Fibroblast of skin of right quadriceps (primary cell): ENCODE data around the gene TRAF3IP1.
"Not testable (repeated sequence)": the region's sequence is repeated elsewhere in the genome, so short reads cannot be mapped to it uniquely, and the experiment has no call there.

Experiments used
- DNase-seq: peaks from one replicate; pipeline ENCODE4 v3.0.0-alpha.2; 2013

TRAF3IP1 gene

GRCh38 chr2:238288650-238289573 lies 31.4 kb upstream of the TRAF3IP1 start:
- peak; percentile 99 for DNase-seq

GRCh38 chr2:238289574-238289973 lies 30.7 kb upstream of the TRAF3IP1 start:
- no peak for DNase-seq

- no peak for DNase-seq
These were observed 30.2 kb upstream of the TRAF3IP1 start for GRCh38 chr2:238290091-238290509.

- no peak for DNase-seq
These were observed 29.4 kb upstream of the TRAF3IP1 start for GRCh38 chr2:238290715-238291549.

GRCh38 chr2:238291550-238292281 lies 28.6 kb upstream of the TRAF3IP1 start:
- no peak for DNase-seq

GRCh38 chr2:238294046-238294392 lies 26.3 kb upstream of the TRAF3IP1 start:
- DNase-seq = no peak

GRCh38 chr2:238294393-238295143 lies 25.8 kb upstream of the TRAF3IP1 start:
- no peak for DNase-seq

- DNase-seq = no peak
These were observed 24.9 kb upstream of the TRAF3IP1 start for GRCh38 chr2:238295144-238296112.

GRCh38 chr2:238296638-238297457 lies 23.5 kb upstream of the TRAF3IP1 start:
- no peak for DNase-seq

- no peak for DNase-seq
These were observed 20.5 kb upstream of the TRAF3IP1 start for GRCh38 chr2:238299803-238300202.

GRCh38 chr2:238302087-238302486 lies 18.2 kb upstream of the TRAF3IP1 start:
- DNase-seq = no peak

- DNase-seq = no peak
These were observed 17.6 kb upstream of the TRAF3IP1 start for GRCh38 chr2:238302751-238303150.

GRCh38 chr2:238304116-238304515 lies 16.2 kb upstream of the TRAF3IP1 start:
- DNase-seq = no peak

- DNase-seq = no peak
These were observed 15.0 kb upstream of the TRAF3IP1 start for GRCh38 chr2:238305092-238305862.

GRCh38 chr2:238305965-238306671 lies 14.2 kb upstream of the TRAF3IP1 start:
- no peak for DNase-seq

- no peak for DNase-seq
These were observed 13.7 kb upstream of the TRAF3IP1 start for GRCh38 chr2:238306672-238306998.

GRCh38 chr2:238308177-238308576 lies 12.1 kb upstream of the TRAF3IP1 start:
- no peak for DNase-seq

GRCh38 chr2:238310721-238311120 lies 9.6 kb upstream of the TRAF3IP1 start:
- not testable (repeated sequence) for DNase-seq
